CD4-positive, alpha-beta T cell (primary cell): ENCODE measurements around the gene CFAP119. TPM values are rescaled to one million over a fixed set of nuclear protein-coding genes. Genes with fewer than 3 reads are reported as not detected.

Experiments
- ATAC-seq: fragments of 200-7000 bp; cut with Tn5 transposase; one replicate; pipeline ENCODE4 v1.10.0; 2022; ENCODE audit warnings: mild to moderate bottlenecking; ENCODE audit not compliant: poor library complexity
- CTCF ChIA-PET: fragments of 350-600 bp; sonication (Branson Sonifier 250); formaldehyde crosslinking; loops from one replicate; lab custom pipeline; 2021; ENCODE audit warnings: antibody characterized with exemption, inconsistent platforms; lab: Charles Lee
- POLR2A ChIA-PET: fragments of 350-600 bp; sonication (Branson Sonifier 250); formaldehyde crosslinking; loops from one replicate; lab custom pipeline; 2021; ENCODE audit warnings: antibody characterized with exemption, inconsistent platforms; lab: Charles Lee
- DNase-seq, 14 experiments: peaks; one replicate each; pipeline ENCODE4 v3.0.0-alpha.2; 2013 to 2020; ENCODE audit warnings: mixed read lengths in 2 of 14
- H3K27ac ChIP-seq, 2 donors: one replicate each; pipeline versions ENCODE4 v1.5.1 to v1.7.0; 2013; ENCODE audit warnings: low read length in 2 of 2, low read depth in 1 of 2, mild to moderate bottlenecking in 1 of 2
- H3K27me3 ChIP-seq, 2 experiments: 1 replicate in 1 of 2; 2 replicates in 1 of 2; pipeline versions ENCODE4 v1.6.1 to v1.7.0; 2013; ENCODE audit warnings: low read length in 2 of 2, control low read depth in 1 of 2, mild to moderate bottlenecking in 1 of 2, moderate library complexity in 1 of 2; ENCODE audit not compliant: insufficient read depth in 2 of 2, control insufficient read depth in 1 of 2
- H3K36me3 ChIP-seq: one replicate; pipeline ENCODE4 v1.6.1; 2013; ENCODE audit warnings: low read length, control low read depth; ENCODE audit not compliant: insufficient read depth
- H3K4me1 ChIP-seq: one replicate; pipeline ENCODE4 v1.6.1; 2013; ENCODE audit warnings: low read length, control low read depth; ENCODE audit not compliant: insufficient read depth
- H3K4me3 ChIP-seq: one replicate; pipeline ENCODE4 v1.5.1; 2013; ENCODE audit warnings: mild to moderate bottlenecking, low read length, moderate library complexity
- H3K9me3 ChIP-seq, 2 experiments: 1 replicate in 1 of 2; 2 replicates in 1 of 2; pipeline versions ENCODE4 v1.6.1 to v1.7.0; 2013; ENCODE audit warnings: low read length in 2 of 2, mild to moderate bottlenecking in 2 of 2, control low read depth in 1 of 2, moderate library complexity in 1 of 2; ENCODE audit not compliant: control insufficient read depth in 1 of 2, insufficient read depth in 1 of 2
- H3K27ac Mint-ChIP-seq: one replicate; pipeline ENCODE4 v1.8.0; 2020; ENCODE audit warnings: mixed read lengths
- H3K27me3 Mint-ChIP-seq: one replicate; pipeline ENCODE4 v1.8.0; 2021; ENCODE audit warnings: mixed read lengths
- H3K36me3 Mint-ChIP-seq: one replicate; pipeline ENCODE4 v1.8.0; 2021; ENCODE audit warnings: low read depth, mixed read lengths
- H3K4me1 Mint-ChIP-seq: one replicate; pipeline ENCODE4 v1.8.0; 2021; ENCODE audit warnings: low read depth, mixed read lengths
- H3K4me3 Mint-ChIP-seq: one replicate; pipeline ENCODE4 v1.8.0; 2020; ENCODE audit warnings: mild to moderate bottlenecking, mixed read lengths
- H3K9me3 Mint-ChIP-seq: one replicate; pipeline ENCODE4 v1.8.0; 2020; ENCODE audit warnings: mixed read lengths
- CTCF ChIP-seq: fragments of 200-600 bp; IDR thresholded peaks from one replicate; pipeline ENCODE4 v1.8.0; 2022; ENCODE audit warnings: antibody characterized with exemption, mild to moderate bottlenecking
- intact Hi-C, 2 experiments: fragments of 100-400 bp; cut with DNase I in 1 of 2; cut with micrococcal nuclease in 1 of 2; formaldehyde crosslinking; loops; one replicate each; pipeline versions ENCODE4 v1.15.1 to v1.9.0; 2023 to 2025; cut with DNase I, micrococcal nuclease
- total RNA-seq, 174 experiments: library from RNA in 2 of 174; stranded (reverse) in 2 of 174; gene quantifications; one replicate each; pipeline ENCODE4 v1.2.3 and lab custom pipeline; 2021 to 2026

Gene CFAP119
- total RNA-seq, 2 experiments from 2014 or later, result 1.7 to 2.2 TPM

- H3K27me3 Mint-ChIP-seq, result no peaks in the 10 kb centered on the region
- H3K36me3 ChIP-seq, result peaks cover 94% of the 10 kb centered on the region
- H3K36me3 Mint-ChIP-seq, result peaks cover 92% of the 10 kb centered on the region
- DNase-seq (no peak), ATAC-seq (no peak)
- H3K4me3 ChIP-seq, result no peak overlapping the region
- H3K4me1 ChIP-seq, result peaks cover 15% of the 10 kb centered on the region
- no peak overlapping the region for H3K27ac Mint-ChIP-seq
- no peak overlapping the region for H3K27ac ChIP-seq
- no peaks in the 10 kb centered on the region for H3K9me3 Mint-ChIP-seq
- ChIA-PET CTCF (interaction anchor here (1.4 kb wide), 1 partner anchor 17 kb away, joined by 5 read pairs; no protein-coding TSS in a partner anchor), POLR2A (interaction anchor here (0.9 kb wide), 1 partner anchor 11 kb away, joined by 4 read pairs; no protein-coding TSS in a partner anchor)
- H3K9me3 ChIP-seq, result no peaks in the 10 kb centered on the region
- no peak for TF ChIP-seq CTCF
- H3K4me3 Mint-ChIP-seq, result no peak overlapping the region
- intact Hi-C loops, result no loop called here
- H3K27me3 ChIP-seq, result no peaks in the 10 kb centered on the region
- H3K4me1 Mint-ChIP-seq, result peaks cover 26% of the 10 kb centered on the region
These were observed 50.9 kb downstream of the CFAP119 start for GRCh38 chr16:30710971-30711370.

Other genes with a start within 250 kb of the CFAP119 start
- 1 to 10 TPM; 3.9 to 4.1 TPM for gene ZNF768, start 235.5 kb downstream of the CFAP119 start, total RNA-seq
- 1 to 10 TPM; 6.3 to 6.7 TPM for gene ZNF747, start 227.2 kb downstream of the CFAP119 start, total RNA-seq
- gene ZNF764, start 203.7 kb downstream of the CFAP119 start, total RNA-seq, result 10 to 100 TPM; 20.4 to 22.9 TPM
- 1 to 10 TPM; 8.8 to 9.6 TPM for gene ZNF688, start 190.3 kb downstream of the CFAP119 start, total RNA-seq
- gene ZNF785, start 176.4 kb downstream of the CFAP119 start, total RNA-seq, result 1 to 10 TPM; 6.6 to 7.7 TPM
- 10 to 100 TPM; 15.3 to 15.7 TPM for gene ZNF689, start 151.7 kb downstream of the CFAP119 start, total RNA-seq
- gene PRR14, start 111.1 kb downstream of the CFAP119 start, total RNA-seq, result 10 to 100 TPM; 50.2 to 51.7 TPM
- 100 to 1,000 TPM; 162 to 163 TPM for gene FBRS, start 103.6 kb downstream of the CFAP119 start, total RNA-seq
- gene SRCAP, start 62.9 kb downstream of the CFAP119 start, total RNA-seq, result 10 to 100 TPM; 59.5 to 60.1 TPM
- gene PHKG2, start 13.6 kb downstream of the CFAP119 start, total RNA-seq, result 10 to 100 TPM; 24.8 to 25.2 TPM
- gene RNF40, start 260 bp upstream of the CFAP119 start, total RNA-seq, result 10 to 100 TPM; 63.0 to 65.2 TPM
- 1 to 10 TPM; 1.6 to 1.7 TPM for gene ZNF629, start 25.1 kb upstream of the CFAP119 start, total RNA-seq
- gene BCL7C, start 132.0 kb upstream of the CFAP119 start, total RNA-seq, result 10 to 100 TPM; 17.8 to 19.1 TPM
- gene CTF1, start 134.6 kb upstream of the CFAP119 start, total RNA-seq, result under 1 TPM in 1 of 2 experiments, not detected in 1; 0.20 TPM
- gene FBXL19, start 161.5 kb upstream of the CFAP119 start, total RNA-seq, result 1 to 10 TPM; 7.5 to 8.9 TPM
- gene ORAI3, start 187.0 kb upstream of the CFAP119 start, total RNA-seq, result 1 to 10 TPM; 3.0 to 4.5 TPM
- gene SETD1A, start 195.7 kb upstream of the CFAP119 start, total RNA-seq, result 10 to 100 TPM; 40.1 to 41.2 TPM
- under 1 TPM in 1 of 2 experiments, not detected in 1; 0.11 TPM for gene HSD3B7, start 223.1 kb upstream of the CFAP119 start, total RNA-seq
- gene STX1B, start 248.6 kb upstream of the CFAP119 start, total RNA-seq, result 1 to 10 TPM; 2.9 to 3.1 TPM